GM12873 (cell line): ENCODE results near the gene GNAO1.

ENCODE experiments used
- TF ChIP-seq, protein P1 (sequence below): IDR thresholded peaks from 2 replicates; pipeline ENCODE4 v1.5.1; 2012; ENCODE audit warnings: low read depth, mild to moderate bottlenecking, moderate library complexity, low read length, control low read depth; ENCODE audit not compliant: insufficient read depth; ENCODE audit errors: missing control alignments

GNAO1 gene

GRCh38 chr16:56164636-56165035 lies 26.7 kb upstream of the GNAO1 start:
- TF ChIP-seq, protein P1, sequence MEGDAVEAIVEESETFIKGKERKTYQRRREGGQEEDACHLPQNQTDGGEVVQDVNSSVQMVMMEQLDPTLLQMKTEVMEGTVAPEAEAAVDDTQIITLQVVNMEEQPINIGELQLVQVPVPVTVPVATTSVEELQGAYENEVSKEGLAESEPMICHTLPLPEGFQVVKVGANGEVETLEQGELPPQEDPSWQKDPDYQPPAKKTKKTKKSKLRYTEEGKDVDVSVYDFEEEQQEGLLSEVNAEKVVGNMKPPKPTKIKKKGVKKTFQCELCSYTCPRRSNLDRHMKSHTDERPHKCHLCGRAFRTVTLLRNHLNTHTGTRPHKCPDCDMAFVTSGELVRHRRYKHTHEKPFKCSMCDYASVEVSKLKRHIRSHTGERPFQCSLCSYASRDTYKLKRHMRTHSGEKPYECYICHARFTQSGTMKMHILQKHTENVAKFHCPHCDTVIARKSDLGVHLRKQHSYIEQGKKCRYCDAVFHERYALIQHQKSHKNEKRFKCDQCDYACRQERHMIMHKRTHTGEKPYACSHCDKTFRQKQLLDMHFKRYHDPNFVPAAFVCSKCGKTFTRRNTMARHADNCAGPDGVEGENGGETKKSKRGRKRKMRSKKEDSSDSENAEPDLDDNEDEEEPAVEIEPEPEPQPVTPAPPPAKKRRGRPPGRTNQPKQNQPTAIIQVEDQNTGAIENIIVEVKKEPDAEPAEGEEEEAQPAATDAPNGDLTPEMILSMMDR = no peak

- TF ChIP-seq, protein P1 = no peak
Measured at GRCh38 chr16:56174411-56174810, 16.9 kb upstream of the GNAO1 start.

DNA sequence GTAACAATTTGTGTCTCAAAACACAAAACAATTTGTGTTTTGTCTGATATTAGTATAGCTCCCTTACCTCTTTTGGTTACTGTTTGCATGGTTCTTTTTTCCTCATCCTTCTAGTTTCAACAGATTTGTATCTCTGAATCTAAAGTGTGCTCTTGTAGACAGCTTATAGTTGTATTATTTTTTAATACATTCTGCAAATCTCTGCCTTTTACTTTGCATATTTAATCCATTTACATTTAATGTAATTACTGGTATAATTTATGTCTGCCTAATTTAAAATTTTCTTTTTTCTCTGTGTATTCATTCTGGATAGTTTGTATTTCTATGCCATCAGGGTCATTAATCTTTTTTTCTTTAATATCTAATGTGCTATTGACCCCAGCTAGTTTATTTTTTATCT lies 9.9 kb upstream of the GNAO1 start:
- TF ChIP-seq, protein P1 = no peak

DNA sequence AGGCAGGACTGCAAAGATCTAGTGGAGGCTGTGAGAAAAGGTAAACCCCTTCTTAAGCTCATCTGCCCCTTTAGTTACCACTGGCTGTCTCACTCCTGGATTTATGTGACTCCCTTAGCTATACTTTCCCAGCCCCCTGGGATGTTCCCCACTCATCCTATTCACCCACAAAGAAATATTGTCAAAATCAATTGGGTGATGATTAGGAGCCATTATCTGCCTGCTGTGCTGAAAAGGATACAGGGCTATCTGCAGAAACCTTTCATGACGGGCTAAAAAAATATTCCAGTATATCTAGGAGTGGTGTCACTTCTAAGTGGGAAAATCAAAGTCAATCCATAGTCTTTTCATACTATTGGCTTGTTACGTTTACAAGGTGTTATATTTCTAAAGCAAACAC lies 8.0 kb upstream of the GNAO1 start:
- TF ChIP-seq, protein P1 = no peak

GRCh38 chr16:56190048-56190676 lies 1.1 kb upstream of the GNAO1 start:
- TF ChIP-seq, protein P1 = no peak

DNA sequence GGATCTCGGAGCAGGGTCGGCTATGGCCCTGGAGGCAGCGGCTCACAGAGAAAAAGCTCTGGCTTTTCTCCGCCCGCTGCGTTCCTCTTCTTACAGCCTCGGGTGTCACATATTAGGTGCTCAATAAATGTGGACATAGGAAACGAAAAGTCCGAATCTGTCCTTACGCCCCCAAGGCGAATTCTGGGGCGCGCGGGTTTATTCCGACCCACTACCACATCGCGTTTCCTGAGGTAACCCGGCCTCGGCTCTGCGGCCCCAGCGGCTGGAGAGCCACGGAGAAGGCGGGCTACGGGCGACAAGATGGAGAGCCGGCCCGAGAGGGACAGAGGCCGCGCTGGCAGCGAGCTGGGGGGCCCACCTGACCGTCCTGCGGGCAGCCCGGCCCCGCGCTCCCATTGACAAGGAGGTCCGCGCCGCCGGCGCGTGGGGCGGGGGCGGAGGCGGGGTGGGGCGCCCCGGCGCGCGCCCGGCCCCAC lies 573 bp upstream of the GNAO1 start:
- TF ChIP-seq, protein P1 = no peak

DNA sequence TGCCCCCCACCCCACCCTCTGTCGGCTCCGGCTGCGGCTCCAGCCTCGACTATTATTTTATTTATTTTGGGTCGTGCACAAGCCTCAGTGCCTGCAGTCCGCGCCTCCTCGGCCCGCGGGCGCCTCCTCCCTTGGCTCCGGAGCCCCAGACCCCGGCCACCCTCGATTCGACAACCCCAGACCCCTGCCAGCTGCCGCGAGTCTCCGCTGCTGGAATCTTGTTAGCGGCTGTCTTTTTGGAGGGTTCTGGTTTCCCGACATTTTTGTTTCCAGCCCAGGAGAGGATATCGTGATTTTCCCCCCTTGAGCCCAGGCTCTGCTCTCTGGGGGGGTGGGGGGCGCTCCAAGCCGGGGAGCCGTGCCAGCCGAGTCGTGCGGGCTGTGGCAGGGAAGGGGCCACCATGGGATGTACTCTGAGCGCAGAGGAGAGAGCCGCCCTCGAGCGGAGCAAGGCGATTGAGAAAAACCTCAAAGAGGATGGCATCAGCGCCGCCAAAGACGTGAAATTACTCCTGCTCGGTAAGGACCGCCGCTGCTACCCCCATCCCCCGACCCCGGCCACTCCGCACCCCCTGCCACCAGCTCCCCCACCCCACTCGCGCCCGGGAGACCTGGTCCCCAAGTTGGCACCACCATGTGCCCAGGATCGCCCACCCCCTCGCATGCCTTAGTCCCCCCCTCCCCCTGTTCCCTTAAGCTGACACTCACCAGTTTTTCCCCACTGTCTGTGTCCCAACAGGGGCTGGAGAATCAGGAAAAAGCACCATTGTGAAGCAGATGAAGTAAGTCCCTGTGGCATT lies 746 bp downstream of the GNAO1 start:
- TF ChIP-seq, protein P1 = no peak
